ENCODE measurements around the gene GLRA1.
"Not testable (repeated sequence)": the region's sequence is repeated elsewhere in the genome, so short reads cannot be mapped to it uniquely, and the experiment has no call there.

Gene GLRA1

DNA sequence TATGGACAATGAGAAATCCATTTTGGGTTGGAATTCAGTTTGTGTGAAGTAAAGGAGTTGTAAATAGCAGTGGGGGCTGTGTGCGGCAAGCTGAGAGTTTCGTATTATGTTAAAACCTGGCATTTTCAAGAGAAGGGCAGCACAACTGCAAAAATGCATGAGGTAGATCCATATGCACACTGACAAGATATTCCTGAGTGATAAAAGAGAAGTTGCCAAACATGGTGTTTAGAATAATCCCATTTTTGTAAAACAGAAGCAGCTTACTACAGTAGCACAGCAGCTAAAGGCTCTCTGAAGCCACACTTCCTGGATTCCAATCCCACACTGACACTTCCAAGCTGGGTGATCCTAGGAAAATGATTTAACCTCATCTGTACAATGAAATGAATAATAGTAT lies 11.2 kb downstream of the GLRA1 start:
- no peak for DNase-seq

- no peak for DNase-seq
Observed at GRCh38 chr5:151912360-151912759, 12.3 kb downstream of the GLRA1 start.

DNA sequence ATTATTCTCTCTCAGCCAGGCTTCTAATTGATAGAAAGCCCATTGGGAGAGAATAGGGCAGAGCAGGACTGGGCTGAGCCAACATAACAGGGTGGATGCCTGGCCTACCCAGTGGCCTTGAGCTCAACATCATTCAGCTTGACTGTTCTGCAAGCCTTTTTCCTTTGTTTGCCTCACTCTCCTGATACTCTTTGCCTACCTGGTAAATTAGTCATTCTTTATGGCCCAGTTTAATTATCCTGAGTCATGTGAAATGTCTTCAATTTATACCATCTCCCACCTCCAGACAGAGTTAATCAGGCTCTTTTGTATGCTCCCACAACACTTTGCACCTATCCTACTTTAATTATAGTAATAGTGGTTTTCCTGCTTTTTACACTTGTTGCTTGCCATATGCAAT lies 13.6 kb downstream of the GLRA1 start:
- DNase-seq = no peak

DNA sequence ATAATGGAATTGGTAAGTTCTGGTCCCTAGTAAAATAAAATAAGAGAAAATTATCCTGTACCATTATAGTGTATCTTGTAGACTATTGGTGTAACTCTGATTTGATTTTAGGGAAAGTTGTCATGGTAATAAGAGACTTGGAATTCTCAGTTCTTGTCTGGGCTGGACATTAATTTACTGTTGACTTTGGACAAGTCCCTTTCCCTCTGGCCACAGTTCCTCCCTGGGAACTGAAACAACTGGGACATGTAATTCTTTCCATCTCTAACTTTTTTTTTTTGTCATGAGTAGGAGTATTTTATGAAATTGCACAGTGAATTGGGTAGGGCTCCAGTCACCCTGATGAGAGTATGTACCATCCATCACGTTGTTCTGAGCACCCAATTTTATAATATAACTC lies 15.0 kb downstream of the GLRA1 start:
- DNase-seq = no peak

- DNase-seq = no peak
Observed at GRCh38 chr5:151906246-151906645, 18.4 kb downstream of the GLRA1 start.

DNA sequence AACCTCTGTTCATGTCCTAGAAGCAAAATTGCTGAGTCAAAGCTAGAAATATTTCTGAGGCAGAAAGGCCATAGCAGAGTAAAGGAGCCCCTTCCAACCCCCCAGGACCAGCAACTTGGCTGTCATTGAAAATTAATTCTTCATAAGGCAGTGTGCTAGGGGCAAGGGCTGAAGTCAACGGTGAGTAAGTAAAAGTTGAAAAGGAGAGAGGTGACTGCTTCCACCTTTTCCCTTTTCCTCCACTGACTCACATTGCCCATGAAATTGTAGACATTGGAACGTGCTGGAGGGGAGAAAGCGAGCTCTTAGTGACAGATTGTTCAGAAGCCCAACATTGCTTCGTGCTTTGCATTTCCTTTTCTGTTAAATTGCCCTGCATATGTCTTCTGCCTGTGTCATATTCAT lies 19.1 kb downstream of the GLRA1 start:
- DNase-seq = no peak

GRCh38 chr5:151904909-151905308 lies 19.7 kb downstream of the GLRA1 start:
- DNase-seq = no peak

GRCh38 chr5:151904127-151904526 lies 20.5 kb downstream of the GLRA1 start:
- DNase-seq = no peak

DNA sequence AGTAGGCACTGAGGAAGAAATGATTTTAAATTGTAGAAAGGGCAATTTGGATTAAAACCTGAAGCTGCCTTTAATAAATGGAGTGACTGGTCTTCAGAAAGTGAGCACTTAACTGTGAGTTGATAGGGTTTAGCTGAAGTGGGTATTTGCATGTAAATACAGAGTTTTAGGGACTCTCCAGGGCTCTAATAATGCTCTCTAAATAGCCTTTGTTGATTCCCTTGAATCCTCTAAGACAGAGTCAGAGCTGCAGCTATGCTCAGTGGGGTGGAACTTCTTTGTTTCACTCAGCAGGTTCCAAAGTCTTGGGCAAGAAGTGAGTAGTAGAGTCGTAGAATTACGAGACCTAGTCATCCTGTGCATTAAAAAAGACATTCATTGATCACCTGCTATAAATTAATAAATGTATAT lies 21.4 kb downstream of the GLRA1 start:
- no peak for DNase-seq

DNA sequence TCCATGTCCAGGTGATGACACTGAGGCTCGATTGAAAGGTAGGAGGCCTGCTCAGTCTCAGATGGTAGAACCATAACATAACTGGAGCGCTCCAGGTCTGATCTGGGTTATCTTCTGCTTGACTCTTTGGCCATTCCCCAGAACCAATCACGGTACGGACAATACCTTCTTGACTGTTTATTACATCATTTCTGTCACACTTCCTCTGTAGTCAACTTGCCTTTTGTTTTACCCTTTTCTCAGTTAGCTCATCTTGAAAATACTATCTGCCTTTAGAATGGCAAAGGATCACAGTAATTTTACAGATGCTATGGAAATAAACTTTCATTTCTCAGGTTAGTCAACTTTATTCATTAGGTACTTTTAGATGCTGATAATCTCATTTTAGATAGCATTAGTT lies 22.4 kb downstream of the GLRA1 start:
- DNase-seq = no peak

GRCh38 chr5:151901611-151902010 lies 23.0 kb downstream of the GLRA1 start:
- no peak for DNase-seq

DNA sequence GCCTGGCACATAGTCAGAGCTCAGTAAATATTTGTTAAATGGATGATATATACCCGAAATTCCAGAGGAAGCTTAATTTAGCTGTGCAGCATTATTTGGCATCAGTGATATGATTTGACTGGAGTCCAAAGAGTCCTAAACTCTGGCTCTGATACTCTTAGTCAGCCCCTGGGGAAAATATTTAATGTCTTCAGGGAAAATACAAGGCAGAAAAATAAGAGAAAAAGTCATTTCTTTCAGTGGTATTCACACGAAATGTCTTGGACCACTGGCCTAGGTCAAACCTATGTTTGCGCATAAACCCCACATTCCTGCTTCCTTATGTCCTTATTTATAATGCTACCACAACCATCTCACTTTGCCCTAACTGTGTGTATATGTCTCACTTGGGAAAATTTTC lies 23.8 kb downstream of the GLRA1 start:
- DNase-seq = no peak

GRCh38 chr5:151899399-151899798 lies 25.3 kb downstream of the GLRA1 start:
- no peak for DNase-seq

GRCh38 chr5:151897896-151898295 lies 26.8 kb downstream of the GLRA1 start:
- DNase-seq = no peak

DNA sequence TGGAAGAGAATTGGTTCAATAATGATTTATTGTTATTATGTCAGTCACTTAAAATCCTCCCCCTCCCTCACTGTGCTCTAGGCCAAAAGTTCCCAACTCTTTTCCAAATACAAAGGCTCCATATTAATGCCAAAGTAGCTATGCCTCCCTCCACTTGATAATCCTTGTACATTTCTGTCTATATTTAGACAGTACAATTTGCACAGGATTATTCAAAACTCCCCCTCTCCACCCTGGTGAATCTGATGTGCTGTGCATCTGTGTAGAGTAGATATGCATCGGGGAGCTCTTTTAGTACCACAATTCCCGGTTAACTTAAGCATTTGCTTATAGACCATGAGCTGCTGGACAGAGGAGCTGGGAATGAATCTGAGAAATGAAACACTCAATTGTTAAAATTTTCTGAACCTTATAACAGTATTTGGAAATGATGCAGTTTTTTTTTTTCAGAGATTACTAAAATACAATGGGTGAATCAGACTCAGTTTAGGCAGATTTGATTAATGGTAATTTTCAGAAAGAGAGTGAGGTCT lies 27.6 kb downstream of the GLRA1 start:
- DNase-seq = no peak

DNA sequence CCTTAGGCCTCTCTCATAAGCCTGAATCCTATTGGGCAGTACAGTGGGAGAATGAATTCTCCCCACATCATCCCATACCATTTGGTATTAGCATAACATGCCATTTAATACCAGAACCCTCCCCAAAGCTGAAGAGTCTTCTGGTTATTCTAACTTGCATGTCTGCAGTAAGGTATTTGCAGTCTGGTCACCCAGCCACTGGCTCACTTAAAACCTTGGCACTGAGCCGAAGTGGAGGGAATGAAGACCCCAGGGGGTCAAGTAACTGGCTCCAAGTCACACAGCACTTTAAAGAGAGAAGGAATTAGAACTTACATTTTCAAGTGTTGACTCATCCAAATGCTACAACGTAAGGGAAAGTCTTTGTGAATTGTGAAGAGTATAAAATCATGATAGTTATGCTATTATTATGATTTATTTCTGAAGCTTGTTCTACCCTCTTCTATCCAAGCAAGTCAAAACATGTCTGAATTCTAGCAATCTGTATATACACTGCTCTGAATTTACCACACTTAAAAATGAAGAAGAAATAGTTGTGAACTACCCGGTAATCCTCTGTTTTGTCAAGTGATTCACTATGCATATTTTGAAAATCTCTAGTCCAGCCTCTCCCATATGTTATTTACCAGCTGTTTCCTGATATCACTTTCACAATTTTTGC lies 28.5 kb downstream of the GLRA1 start:
- no peak for DNase-seq

DNA sequence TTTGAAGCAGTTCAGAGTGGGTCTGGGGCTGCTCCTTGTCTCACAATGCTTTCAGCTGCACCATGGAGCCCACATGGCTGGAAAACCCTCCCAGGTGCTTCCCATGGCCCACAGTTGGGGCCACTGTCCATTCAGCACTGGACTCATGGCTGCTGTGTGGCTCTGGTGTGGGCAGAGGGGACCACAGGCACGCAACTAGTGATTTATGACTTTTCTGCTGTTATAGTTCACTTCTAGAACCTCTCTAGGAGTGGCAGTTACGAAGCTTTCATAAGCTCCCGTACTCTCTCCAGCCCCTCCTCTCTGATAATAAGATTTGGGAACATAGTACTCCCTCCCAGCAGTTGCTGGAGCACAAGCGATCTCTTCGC lies 29.0 kb downstream of the GLRA1 start:
- DNase-seq = no peak

DNA sequence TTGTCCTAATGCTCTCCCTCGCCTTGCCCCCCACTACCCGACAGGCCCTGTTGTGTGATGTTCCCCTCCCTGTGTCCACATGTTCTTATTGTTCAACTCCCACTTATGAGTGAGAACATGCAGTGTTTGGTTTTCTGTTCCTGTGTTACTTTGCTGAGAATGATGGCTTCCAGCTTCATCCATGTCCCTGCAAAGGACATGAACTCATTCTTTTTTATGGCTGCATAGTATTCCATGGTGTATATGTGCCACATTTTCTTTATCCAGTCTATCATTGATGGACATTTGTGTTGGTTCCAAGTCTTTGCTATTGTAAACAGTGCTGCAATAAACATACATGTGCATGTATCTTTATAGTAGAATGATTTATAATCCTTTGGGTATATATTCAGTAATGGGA lies 31.2 kb downstream of the GLRA1 start:
- DNase-seq = not testable (repeated sequence)

DNA sequence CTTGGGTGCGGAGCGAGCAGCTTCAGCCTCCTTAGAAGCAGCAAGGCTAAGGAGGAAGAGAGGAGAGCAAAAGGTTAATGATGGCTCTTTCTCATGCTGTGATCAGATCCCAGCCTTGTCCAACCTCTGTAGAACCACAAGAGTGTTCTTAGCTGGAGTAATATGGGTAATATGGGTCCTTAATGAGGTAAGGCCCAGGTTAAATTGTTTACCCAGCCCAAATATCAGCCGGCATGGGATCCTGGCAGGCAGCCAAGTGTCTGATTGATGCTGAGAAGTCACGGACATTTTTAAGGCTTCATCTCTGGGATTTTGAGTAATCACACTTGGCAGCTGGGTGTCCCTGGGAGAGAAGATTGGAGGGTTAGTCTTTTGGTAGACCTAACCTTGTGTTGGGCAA lies 32.3 kb downstream of the GLRA1 start:
- DNase-seq = no peak

- no peak for DNase-seq
Observed at GRCh38 chr5:151890299-151890698, 34.4 kb downstream of the GLRA1 start.

- no peak for DNase-seq
Observed at GRCh38 chr5:151889614-151890013, 35.0 kb downstream of the GLRA1 start.

GRCh38 chr5:151886546-151887275 lies 37.9 kb downstream of the GLRA1 start:
- no peak for DNase-seq

GRCh38 chr5:151885138-151885908 lies 39.3 kb downstream of the GLRA1 start:
- no peak for DNase-seq

Measured in suppressor macrophage (primary cell).